GM23338 (cell line): ENCODE measurements around the gene ZSCAN21. TPM values are rescaled to one million over a fixed set of nuclear protein-coding genes. Genes with fewer than 3 reads are reported as not detected.

Experiments used
- JUNB ChIP-seq: IDR thresholded peaks from one replicate; pipeline ENCODE4 v1.6.1; 2016; ENCODE audit warnings: antibody characterized with exemption; ENCODE audit not compliant: unreplicated experiment
- STAT1 ChIP-seq: IDR thresholded peaks from one replicate; pipeline ENCODE4 v1.6.1; 2016; ENCODE audit warnings: antibody characterized with exemption; ENCODE audit not compliant: unreplicated experiment
- ZNF114 ChIP-seq: fragments of 250-450 bp; sonication (Bioruptor Pico); IDR thresholded peaks from 2 replicates; pipeline ENCODE4 v1.5.0; 2020; ENCODE audit warnings: mild to moderate bottlenecking, moderate library complexity
- ZNF331 ChIP-seq: fragments of 250-450 bp; sonication (Bioruptor Pico); IDR thresholded peaks from 2 replicates; pipeline ENCODE4 v1.5.0; 2020; ENCODE audit warnings: low read depth, mild to moderate bottlenecking, moderate library complexity
- polyA plus RNA-seq: library from polyadenylated mRNA; unstranded; fragments of >200 nt; fragmentation: Nextera tagmentation; extraction: Ambion mirVana; gene quantifications from 2 replicates; pipeline ENCODE4 v1.2.1, GENCODE V29; 2016
- total RNA-seq: library from RNA; depleted of rRNA; stranded (reverse); fragments of >200 nt; shearing (Covaris generic); gene quantifications from 2 replicates; pipeline ENCODE4 v1.2.3, GENCODE V29; 2014
- TF ChIP-seq, protein P1 (sequence below): fragments of 250-450 bp; sonication (Bioruptor Pico); IDR thresholded peaks from 2 replicates; pipeline ENCODE4 v1.5.0; 2020; ENCODE audit warnings: mild to moderate bottlenecking, moderate library complexity
- TF ChIP-seq, protein P2 (sequence below): IDR thresholded peaks from 2 replicates; pipeline ENCODE4 v1.6.1; 2016; ENCODE audit warnings: antibody characterized with exemption
- TF ChIP-seq, protein P3 (sequence below), 2 experiments: fragments of 200-600 bp in 1 of 2; sonication (generic) in 1 of 2; conservative IDR thresholded peaks; 2 replicates each; pipeline versions ENCODE4 v1.5.1 to v1.6.1; 2016 to 2017; ENCODE audit warnings: antibody characterized with exemption in 2 of 2, low read depth in 2 of 2, mild to moderate bottlenecking in 2 of 2, moderate library complexity in 1 of 2

ZSCAN21 gene
- total and polyA plus RNA-seq, 2 experiments from 2014 or later = 15.7 to 21.8 TPM

DNA sequence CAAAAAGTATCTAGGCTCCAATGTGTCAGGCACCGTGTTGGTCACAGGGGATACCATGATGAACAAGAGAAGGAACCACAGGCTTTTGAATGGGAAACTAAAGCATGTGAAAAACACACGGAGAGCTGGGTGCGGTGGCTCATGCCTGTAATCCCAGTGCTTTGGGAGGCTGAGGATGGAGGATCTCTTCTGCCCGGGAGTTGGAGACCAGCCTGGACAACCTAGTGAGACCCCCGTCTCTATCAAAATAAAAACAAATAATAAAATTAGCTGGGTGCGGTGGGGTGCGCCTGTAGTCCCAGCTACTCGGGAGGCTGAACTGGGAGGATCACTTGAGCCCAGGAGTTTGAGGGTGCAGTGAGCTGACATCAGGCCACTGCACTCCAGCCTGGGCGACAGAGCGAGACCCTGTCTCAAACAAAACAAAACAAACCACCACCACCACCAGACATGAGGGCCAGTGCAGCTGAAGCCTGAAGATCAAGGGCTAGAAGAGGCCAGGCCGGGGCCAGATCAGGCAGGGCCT lies 38.6 kb downstream of the ZSCAN21 start (continued):
- TF ChIP-seq, protein P1, sequence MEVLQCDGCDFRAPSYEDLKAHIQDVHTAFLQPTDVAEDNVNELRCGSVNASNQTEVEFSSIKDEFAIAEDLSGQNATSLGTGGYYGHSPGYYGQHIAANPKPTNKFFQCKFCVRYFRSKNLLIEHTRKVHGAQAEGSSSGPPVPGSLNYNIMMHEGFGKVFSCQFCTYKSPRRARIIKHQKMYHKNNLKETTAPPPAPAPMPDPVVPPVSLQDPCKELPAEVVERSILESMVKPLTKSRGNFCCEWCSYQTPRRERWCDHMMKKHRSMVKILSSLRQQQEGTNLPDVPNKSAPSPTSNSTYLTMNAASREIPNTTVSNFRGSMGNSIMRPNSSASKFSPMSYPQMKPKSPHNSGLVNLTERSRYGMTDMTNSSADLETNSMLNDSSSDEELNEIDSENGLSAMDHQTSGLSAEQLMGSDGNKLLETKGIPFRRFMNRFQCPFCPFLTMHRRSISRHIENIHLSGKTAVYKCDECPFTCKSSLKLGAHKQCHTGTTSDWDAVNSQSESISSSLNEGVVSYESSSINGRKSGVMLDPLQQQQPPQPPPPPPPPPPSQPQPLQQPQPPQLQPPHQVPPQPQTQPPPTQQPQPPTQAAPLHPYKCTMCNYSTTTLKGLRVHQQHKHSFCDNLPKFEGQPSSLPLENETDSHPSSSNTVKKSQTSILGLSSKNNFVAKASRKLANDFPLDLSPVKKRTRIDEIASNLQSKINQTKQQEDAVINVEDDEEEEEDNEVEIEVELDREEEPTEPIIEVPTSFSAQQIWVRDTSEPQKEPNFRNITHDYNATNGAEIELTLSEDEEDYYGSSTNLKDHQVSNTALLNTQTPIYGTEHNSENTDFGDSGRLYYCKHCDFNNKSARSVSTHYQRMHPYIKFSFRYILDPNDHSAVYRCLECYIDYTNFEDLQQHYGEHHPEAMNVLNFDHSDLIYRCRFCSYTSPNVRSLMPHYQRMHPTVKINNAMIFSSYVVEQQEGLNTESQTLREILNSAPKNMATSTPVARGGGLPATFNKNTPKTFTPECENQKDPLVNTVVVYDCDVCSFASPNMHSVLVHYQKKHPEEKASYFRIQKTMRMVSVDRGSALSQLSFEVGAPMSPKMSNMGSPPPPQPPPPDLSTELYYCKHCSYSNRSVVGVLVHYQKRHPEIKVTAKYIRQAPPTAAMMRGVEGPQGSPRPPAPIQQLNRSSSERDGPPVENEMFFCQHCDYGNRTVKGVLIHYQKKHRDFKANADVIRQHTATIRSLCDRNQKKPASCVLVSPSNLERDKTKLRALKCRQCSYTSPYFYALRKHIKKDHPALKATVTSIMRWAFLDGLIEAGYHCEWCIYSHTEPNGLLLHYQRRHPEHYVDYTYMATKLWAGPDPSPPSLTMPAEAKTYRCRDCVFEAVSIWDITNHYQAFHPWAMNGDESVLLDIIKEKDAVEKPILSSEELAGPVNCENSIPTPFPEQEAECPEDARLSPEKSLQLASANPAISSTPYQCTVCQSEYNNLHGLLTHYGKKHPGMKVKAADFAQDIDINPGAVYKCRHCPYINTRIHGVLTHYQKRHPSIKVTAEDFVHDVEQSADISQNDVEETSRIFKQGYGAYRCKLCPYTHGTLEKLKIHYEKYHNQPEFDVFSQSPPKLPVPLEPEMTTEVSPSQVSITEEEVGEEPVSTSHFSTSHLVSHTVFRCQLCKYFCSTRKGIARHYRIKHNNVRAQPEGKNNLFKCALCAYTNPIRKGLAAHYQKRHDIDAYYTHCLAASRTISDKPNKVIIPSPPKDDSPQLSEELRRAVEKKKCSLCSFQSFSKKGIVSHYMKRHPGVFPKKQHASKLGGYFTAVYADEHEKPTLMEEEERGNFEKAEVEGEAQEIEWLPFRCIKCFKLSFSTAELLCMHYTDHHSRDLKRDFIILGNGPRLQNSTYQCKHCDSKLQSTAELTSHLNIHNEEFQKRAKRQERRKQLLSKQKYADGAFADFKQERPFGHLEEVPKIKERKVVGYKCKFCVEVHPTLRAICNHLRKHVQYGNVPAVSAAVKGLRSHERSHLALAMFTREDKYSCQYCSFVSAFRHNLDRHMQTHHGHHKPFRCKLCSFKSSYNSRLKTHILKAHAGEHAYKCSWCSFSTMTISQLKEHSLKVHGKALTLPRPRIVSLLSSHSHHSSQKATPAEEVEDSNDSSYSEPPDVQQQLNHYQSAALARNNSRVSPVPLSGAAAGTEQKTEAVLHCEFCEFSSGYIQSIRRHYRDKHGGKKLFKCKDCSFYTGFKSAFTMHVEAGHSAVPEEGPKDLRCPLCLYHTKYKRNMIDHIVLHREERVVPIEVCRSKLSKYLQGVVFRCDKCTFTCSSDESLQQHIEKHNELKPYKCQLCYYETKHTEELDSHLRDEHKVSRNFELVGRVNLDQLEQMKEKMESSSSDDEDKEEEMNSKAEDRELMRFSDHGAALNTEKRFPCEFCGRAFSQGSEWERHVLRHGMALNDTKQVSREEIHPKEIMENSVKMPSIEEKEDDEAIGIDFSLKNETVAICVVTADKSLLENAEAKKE (CRISPR knock-in tag) = no peak
- TF ChIP-seq ZNF114 (CRISPR knock-in tag) = no peak
- no peak for TF ChIP-seq STAT1
- TF ChIP-seq JUNB = no peak
- TF ChIP-seq, protein P2, sequence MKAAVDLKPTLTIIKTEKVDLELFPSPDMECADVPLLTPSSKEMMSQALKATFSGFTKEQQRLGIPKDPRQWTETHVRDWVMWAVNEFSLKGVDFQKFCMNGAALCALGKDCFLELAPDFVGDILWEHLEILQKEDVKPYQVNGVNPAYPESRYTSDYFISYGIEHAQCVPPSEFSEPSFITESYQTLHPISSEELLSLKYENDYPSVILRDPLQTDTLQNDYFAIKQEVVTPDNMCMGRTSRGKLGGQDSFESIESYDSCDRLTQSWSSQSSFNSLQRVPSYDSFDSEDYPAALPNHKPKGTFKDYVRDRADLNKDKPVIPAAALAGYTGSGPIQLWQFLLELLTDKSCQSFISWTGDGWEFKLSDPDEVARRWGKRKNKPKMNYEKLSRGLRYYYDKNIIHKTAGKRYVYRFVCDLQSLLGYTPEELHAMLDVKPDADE = no peak
- TF ChIP-seq, protein P3, sequence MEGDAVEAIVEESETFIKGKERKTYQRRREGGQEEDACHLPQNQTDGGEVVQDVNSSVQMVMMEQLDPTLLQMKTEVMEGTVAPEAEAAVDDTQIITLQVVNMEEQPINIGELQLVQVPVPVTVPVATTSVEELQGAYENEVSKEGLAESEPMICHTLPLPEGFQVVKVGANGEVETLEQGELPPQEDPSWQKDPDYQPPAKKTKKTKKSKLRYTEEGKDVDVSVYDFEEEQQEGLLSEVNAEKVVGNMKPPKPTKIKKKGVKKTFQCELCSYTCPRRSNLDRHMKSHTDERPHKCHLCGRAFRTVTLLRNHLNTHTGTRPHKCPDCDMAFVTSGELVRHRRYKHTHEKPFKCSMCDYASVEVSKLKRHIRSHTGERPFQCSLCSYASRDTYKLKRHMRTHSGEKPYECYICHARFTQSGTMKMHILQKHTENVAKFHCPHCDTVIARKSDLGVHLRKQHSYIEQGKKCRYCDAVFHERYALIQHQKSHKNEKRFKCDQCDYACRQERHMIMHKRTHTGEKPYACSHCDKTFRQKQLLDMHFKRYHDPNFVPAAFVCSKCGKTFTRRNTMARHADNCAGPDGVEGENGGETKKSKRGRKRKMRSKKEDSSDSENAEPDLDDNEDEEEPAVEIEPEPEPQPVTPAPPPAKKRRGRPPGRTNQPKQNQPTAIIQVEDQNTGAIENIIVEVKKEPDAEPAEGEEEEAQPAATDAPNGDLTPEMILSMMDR (conservative IDR thresholded peaks at IDR 0.05; ENCODE audit: low read depth in 2 of 2) = no peak
- no peak for TF ChIP-seq ZNF331 (CRISPR knock-in tag)
